Stimulated activated naive B cell treated with anti-CD40 and anti-IgM and Interleukin-4, amounts not matched to agents 10 μg/mL and 1 μg/mL and 100 μg/mL, for 72 hours (primary cell): ENCODE results near the gene MAP3K12.

ENCODE experiments used
- ATAC-seq, 2 donors: fragments of 150-1000 bp; cut with Tn5 transposase; replicated peaks; 2 replicates each; pipeline ENCODE4 v1.10.0; 2021; ENCODE audit warnings: moderate library complexity in 1 of 2
- DNase-seq: peaks from one replicate; pipeline ENCODE4 v3.0.0; 2021
- H3K27ac Mint-ChIP-seq: one replicate; pipeline ENCODE4 v1.8.0; 2022; ENCODE audit warnings: mild to moderate bottlenecking, mixed read lengths
- H3K27me3 Mint-ChIP-seq, 2 donors: one replicate each; pipeline ENCODE4 v1.8.0; 2022; ENCODE audit warnings: mixed read lengths in 2 of 2
- H3K36me3 Mint-ChIP-seq, 2 donors: one replicate each; pipeline ENCODE4 v1.8.0; 2022; ENCODE audit warnings: mixed read lengths in 2 of 2, mild to moderate bottlenecking in 1 of 2
- H3K4me1 Mint-ChIP-seq, 2 donors: one replicate each; pipeline ENCODE4 v1.8.0; 2022; ENCODE audit warnings: mixed read lengths in 2 of 2, mild to moderate bottlenecking in 1 of 2
- H3K4me3 Mint-ChIP-seq, 2 donors: one replicate each; pipeline ENCODE4 v1.8.0; 2022; ENCODE audit warnings: mild to moderate bottlenecking in 2 of 2, mixed read lengths in 2 of 2, moderate library complexity in 1 of 2
- H3K9me3 Mint-ChIP-seq, 2 donors: one replicate each; pipeline ENCODE4 v1.8.0; 2022; ENCODE audit warnings: mixed read lengths in 2 of 2, mild to moderate bottlenecking in 1 of 2

MAP3K12 gene

GRCh38 chr12:53480491-53481442 is 18.5 kb downstream of the MAP3K12 start:
- no peak overlapping the region for H3K27ac Mint-ChIP-seq
- peaks cover 15 to 25% of the 10 kb centered on the region in 2 donors for H3K4me1 Mint-ChIP-seq
- no peak for DNase-seq
- H3K4me3 Mint-ChIP-seq, result no peak overlapping the region
- H3K36me3 Mint-ChIP-seq, result peaks cover 46% of the 10 kb centered on the region in 2 donors
- H3K27me3 Mint-ChIP-seq, result no peaks in the 10 kb centered on the region
- no peaks in the 10 kb centered on the region for H3K9me3 Mint-ChIP-seq
- no peak for ATAC-seq

GRCh38 chr12:53479331-53479730 is 19.9 kb downstream of the MAP3K12 start:
- Mint-ChIP-seq H3K4me3 (no peak overlapping the region), H3K27ac (no peak overlapping the region), H3K36me3 (peaks cover 45 to 47% of the 10 kb centered on the region in 2 donors), H3K27me3 (no peaks in the 10 kb centered on the region), H3K4me1 (peaks cover 21 to 29% of the 10 kb centered on the region in 2 donors), H3K9me3 (no peaks in the 10 kb centered on the region)
- ATAC-seq, result no peak
- no peak for DNase-seq

GRCh38 chr12:53478865-53479264 is 20.4 kb downstream of the MAP3K12 start:
- DNase-seq, result no peak

GRCh38 chr12:53476769-53477209 is 22.5 kb downstream of the MAP3K12 start:
- Mint-ChIP-seq H3K27me3 (no peaks in the 10 kb centered on the region), H3K9me3 (no peaks in the 10 kb centered on the region), H3K4me1 (peaks cover 18 to 34% of the 10 kb centered on the region in 2 donors), H3K27ac (peak overlapping the region; percentile 34), H3K4me3 (no peak overlapping the region), H3K36me3 (peaks cover 41 to 47% of the 10 kb centered on the region in 2 donors)
- ATAC-seq (peak; percentile 49 to 61), DNase-seq (no peak)

More at GRCh38 chr12:53478865-53479264, 20.4 kb downstream of the MAP3K12 start:
- peaks cover 24 to 29% of the 10 kb centered on the region in 2 donors for H3K4me1 Mint-ChIP-seq
- no peaks in the 10 kb centered on the region for H3K27me3 Mint-ChIP-seq
- peaks cover 46 to 47% of the 10 kb centered on the region in 2 donors for H3K36me3 Mint-ChIP-seq
- H3K4me3 Mint-ChIP-seq, result no peak overlapping the region
- H3K9me3 Mint-ChIP-seq, result no peaks in the 10 kb centered on the region
- no peak overlapping the region for H3K27ac Mint-ChIP-seq
- no peak for ATAC-seq

GRCh38 chr12:53474819-53475218 is 24.4 kb downstream of the MAP3K12 start:
- ATAC-seq (no peak), DNase-seq (no peak)
- no peaks in the 10 kb centered on the region for H3K9me3 Mint-ChIP-seq
- H3K4me3 Mint-ChIP-seq, result no peak overlapping the region
- no peaks in the 10 kb centered on the region for H3K27me3 Mint-ChIP-seq
- H3K4me1 Mint-ChIP-seq, result peaks cover 17 to 41% of the 10 kb centered on the region in 2 donors
- H3K36me3 Mint-ChIP-seq, result peaks cover 48 to 53% of the 10 kb centered on the region in 2 donors
- peak overlapping the region; percentile 79 for H3K27ac Mint-ChIP-seq

GRCh38 chr12:53474077-53474476 is 25.2 kb downstream of the MAP3K12 start:
- H3K4me1 Mint-ChIP-seq, result peaks cover 17 to 41% of the 10 kb centered on the region in 2 donors

DNA sequence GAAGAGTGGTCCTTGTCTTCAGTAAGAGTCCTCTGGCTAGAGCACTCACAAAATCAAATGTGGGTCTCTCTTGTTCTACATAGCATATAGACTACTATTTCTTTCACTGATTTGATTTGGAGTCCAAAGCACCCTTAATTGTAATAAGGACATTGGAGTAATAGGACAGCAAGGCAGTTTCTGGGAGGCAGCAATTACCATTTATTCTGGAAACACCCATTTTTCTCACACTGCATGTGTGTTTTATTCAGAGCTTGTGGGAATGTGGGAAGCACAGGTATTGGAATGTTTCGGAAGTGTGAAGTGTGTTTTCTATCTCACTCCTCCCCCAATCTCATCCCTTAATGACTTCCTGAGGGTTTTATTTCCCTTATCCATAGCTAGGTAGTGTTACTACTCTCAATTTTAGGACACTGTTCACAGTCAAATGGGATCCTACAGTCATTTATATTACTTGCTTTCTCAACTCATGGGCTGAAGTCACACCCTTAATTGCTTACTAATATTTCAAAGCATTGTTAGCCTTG is 27.1 kb downstream of the MAP3K12 start:
- Mint-ChIP-seq H3K4me1 (peaks cover 17 to 41% of the 10 kb centered on the region in 2 donors), H3K27me3 (no peaks in the 10 kb centered on the region), H3K27ac (no peak overlapping the region), H3K9me3 (no peaks in the 10 kb centered on the region), H3K36me3 (peaks cover 52 to 56% of the 10 kb centered on the region in 2 donors), H3K4me3 (no peak overlapping the region)
- ATAC-seq (no peak), DNase-seq (no peak)

More at GRCh38 chr12:53474077-53474476, 25.2 kb downstream of the MAP3K12 start:
- ATAC-seq (no peak), DNase-seq (no peak)
- Mint-ChIP-seq H3K36me3 (peaks cover 41 to 47% of the 10 kb centered on the region in 2 donors), H3K27ac (peak overlapping the region; percentile 79), H3K27me3 (no peaks in the 10 kb centered on the region), H3K9me3 (no peaks in the 10 kb centered on the region), H3K4me3 (no peak overlapping the region)

GRCh38 chr12:53468282-53468681 is 31.0 kb downstream of the MAP3K12 start:
- Mint-ChIP-seq H3K9me3 (no peaks in the 10 kb centered on the region), H3K27me3 (no peaks in the 10 kb centered on the region), H3K27ac (no peak overlapping the region), H3K36me3 (peaks cover 47 to 67% of the 10 kb centered on the region in 2 donors), H3K4me1 (peaks cover 16 to 32% of the 10 kb centered on the region in 2 donors), H3K4me3 (no peak overlapping the region)
- no peak for ATAC-seq
- no peak for DNase-seq

- ATAC-seq, result no peak
- H3K9me3 Mint-ChIP-seq, result no peaks in the 10 kb centered on the region
- H3K4me1 Mint-ChIP-seq, result peaks cover 16 to 28% of the 10 kb centered on the region in 2 donors
- H3K4me3 Mint-ChIP-seq, result no peak overlapping the region
- DNase-seq, result no peak
- no peak overlapping the region for H3K27ac Mint-ChIP-seq
- peaks cover 47 to 71% of the 10 kb centered on the region in 2 donors for H3K36me3 Mint-ChIP-seq
- H3K27me3 Mint-ChIP-seq, result no peaks in the 10 kb centered on the region
These were observed 31.4 kb downstream of the MAP3K12 start for GRCh38 chr12:53467880-53468279.

DNA sequence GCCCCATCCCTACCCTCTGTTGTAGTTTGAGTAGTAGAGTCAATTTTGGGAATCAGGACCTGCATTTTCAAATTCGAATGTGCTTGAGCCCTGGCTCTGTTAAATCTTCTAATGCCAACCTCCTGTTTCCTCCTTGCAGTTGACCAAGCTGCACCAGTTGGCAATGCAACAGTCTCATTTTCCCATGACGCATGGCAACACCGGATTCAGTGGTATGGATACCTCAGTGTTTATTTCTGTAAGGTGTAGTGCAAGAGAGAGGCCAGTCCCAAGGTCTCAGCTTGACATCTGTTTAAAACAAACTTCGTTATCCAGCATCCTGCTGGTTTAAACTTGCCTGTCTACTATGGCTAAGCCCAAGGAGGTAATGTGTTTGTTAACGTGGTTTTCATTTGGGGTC is 32.2 kb downstream of the MAP3K12 start:
- H3K27ac Mint-ChIP-seq, result peak overlapping the region; percentile 14
- ATAC-seq (no peak), DNase-seq (no peak)
- peaks cover 52 to 70% of the 10 kb centered on the region in 2 donors for H3K36me3 Mint-ChIP-seq
- H3K9me3 Mint-ChIP-seq, result no peaks in the 10 kb centered on the region
- H3K4me1 Mint-ChIP-seq, result peaks cover 13 to 26% of the 10 kb centered on the region in 2 donors
- H3K4me3 Mint-ChIP-seq, result no peak overlapping the region
- no peaks in the 10 kb centered on the region for H3K27me3 Mint-ChIP-seq

DNA sequence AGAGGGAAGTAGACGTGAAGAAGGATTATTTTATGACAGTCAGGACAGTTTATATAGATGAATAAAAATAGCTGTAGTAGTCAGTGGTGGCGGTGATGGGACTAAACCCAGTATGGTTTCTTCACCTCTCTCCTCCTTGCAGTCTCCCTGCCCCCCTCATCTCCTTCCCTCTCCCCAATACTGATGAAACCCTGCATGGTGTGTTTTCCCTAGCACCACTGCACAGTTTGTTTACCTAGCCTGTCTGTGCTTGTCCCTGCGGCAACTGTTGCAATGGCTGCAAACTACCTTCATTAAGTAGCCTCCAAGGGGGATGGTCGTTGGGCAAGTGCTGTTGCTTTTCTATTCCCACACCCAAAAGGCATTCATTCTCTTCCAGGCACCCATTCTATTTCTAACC is 32.6 kb downstream of the MAP3K12 start:
- no peak for DNase-seq
- peaks cover 11 to 22% of the 10 kb centered on the region in 2 donors for H3K4me1 Mint-ChIP-seq
- peaks cover 48 to 65% of the 10 kb centered on the region in 2 donors for H3K36me3 Mint-ChIP-seq
- no peaks in the 10 kb centered on the region for H3K9me3 Mint-ChIP-seq
- no peak overlapping the region for H3K4me3 Mint-ChIP-seq
- H3K27me3 Mint-ChIP-seq, result no peaks in the 10 kb centered on the region
- H3K27ac Mint-ChIP-seq, result peak overlapping the region; percentile 48
- ATAC-seq, result no peak

GRCh38 chr12:53465679-53466078 is 33.6 kb downstream of the MAP3K12 start:
- no peaks in the 10 kb centered on the region for H3K9me3 Mint-ChIP-seq
- no peak overlapping the region for H3K27ac Mint-ChIP-seq

DNA sequence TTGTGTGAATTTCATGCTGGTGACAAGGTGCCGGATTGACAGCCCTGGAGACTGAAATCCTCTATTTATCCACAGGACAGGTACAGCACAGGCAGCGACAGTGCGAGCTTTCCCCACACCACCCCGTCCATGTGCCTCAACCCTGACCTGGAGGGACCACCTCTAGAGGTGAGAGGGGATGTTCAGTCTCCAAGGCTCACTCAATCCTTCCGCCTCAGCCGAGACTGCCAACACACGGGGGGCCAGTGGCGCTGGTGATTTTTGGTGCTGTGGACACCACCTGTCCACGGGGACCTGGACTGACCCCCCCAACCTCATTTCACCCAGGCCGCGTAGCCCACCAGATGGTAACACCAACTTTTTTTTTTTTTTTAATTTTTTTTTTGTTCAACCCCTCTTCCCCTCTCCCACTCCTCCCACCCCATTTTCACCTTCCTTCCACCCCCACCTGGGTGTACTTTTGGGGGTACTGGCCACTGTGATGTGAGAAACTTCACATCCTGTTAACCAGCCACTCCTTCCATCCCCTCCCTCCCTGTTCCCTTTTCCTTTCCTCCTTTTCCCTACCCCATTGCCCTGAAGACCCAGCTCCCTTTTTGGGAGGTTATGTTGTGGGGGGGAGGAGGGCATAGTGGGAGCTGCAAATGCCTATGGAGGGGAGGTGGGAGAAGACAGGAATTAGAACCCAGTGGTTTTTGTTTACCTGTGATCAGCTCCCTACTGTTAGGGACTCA is 34.4 kb downstream of the MAP3K12 start:
- DNase-seq (no peak), ATAC-seq (no peak)
- Mint-ChIP-seq H3K36me3 (peaks cover 51 to 71% of the 10 kb centered on the region in 2 donors), H3K4me1 (peaks cover 21 to 29% of the 10 kb centered on the region in 2 donors), H3K4me3 (no peak overlapping the region), H3K27ac (peak overlapping the region; percentile 20), H3K9me3 (no peaks in the 10 kb centered on the region), H3K27me3 (no peaks in the 10 kb centered on the region)

More at GRCh38 chr12:53465679-53466078, 33.6 kb downstream of the MAP3K12 start:
- no peaks in the 10 kb centered on the region for H3K27me3 Mint-ChIP-seq
- ATAC-seq, result no peak
- H3K36me3 Mint-ChIP-seq, result peaks cover 47 to 66% of the 10 kb centered on the region in 2 donors
- no peak overlapping the region for H3K4me3 Mint-ChIP-seq
- H3K4me1 Mint-ChIP-seq, result peaks cover 16 to 23% of the 10 kb centered on the region in 2 donors
- DNase-seq, result no peak
